HG03196 (cell line): ENCODE measurements around the gene LRRC61.
"Not testable (repeated sequence)": the region's sequence is repeated elsewhere in the genome, so short reads cannot be mapped to it uniquely, and the experiment has no call there.

Experiments
- ATAC-seq: cut with Tn5 transposase; IDR thresholded peaks from one replicate; pipeline ENCODE4 v1.9.1; 2021; ENCODE audit not compliant: unreplicated experiment

Gene LRRC61

DNA sequence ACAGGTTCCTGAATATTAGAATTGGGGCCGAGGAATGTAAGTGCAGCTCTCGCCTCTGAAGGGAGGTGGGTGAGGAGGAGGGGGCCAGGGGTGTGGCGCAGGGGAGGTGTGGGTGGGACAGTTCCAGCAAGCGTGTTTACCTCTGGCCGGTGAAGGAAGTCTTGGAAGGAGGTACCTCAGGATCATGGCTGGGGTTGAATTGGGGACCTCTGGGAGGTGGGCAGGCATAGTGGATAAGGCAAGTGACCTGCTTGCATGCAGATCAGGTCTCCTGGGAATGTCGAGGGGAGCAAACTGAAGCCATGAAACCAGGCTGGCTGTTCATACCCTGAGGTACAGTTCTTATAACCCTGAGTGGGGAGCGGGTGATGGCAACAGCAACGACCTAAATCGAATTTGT is 57.9 kb downstream of the LRRC61 start:
- ATAC-seq = no peak

DNA sequence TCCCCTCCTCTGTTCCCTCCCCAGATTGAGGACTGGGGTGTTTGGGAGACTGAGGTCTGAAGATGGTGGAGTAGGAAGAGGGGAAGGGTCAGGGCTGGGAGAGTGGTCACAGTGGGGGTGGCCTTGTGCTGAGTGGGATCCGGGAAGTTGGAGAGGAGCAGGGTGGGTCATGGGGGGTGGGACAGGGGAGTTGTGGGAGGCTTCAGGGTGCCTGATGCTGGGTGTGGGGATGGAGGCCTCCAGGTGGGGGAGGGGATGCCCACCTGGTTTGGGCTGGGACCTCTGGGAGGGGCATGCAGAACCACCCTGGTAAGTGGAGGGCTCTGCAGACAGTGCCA is 58.6 kb downstream of the LRRC61 start:
- ATAC-seq = no peak

GRCh38 chr7:150382123-150382843 is 59.1 kb downstream of the LRRC61 start:
- no peak for ATAC-seq

GRCh38 chr7:150382844-150383225 is 59.7 kb downstream of the LRRC61 start:
- ATAC-seq = no peak

- no peak for ATAC-seq
Measured at GRCh38 chr7:150383710-150384397, 60.7 kb downstream of the LRRC61 start.

DNA sequence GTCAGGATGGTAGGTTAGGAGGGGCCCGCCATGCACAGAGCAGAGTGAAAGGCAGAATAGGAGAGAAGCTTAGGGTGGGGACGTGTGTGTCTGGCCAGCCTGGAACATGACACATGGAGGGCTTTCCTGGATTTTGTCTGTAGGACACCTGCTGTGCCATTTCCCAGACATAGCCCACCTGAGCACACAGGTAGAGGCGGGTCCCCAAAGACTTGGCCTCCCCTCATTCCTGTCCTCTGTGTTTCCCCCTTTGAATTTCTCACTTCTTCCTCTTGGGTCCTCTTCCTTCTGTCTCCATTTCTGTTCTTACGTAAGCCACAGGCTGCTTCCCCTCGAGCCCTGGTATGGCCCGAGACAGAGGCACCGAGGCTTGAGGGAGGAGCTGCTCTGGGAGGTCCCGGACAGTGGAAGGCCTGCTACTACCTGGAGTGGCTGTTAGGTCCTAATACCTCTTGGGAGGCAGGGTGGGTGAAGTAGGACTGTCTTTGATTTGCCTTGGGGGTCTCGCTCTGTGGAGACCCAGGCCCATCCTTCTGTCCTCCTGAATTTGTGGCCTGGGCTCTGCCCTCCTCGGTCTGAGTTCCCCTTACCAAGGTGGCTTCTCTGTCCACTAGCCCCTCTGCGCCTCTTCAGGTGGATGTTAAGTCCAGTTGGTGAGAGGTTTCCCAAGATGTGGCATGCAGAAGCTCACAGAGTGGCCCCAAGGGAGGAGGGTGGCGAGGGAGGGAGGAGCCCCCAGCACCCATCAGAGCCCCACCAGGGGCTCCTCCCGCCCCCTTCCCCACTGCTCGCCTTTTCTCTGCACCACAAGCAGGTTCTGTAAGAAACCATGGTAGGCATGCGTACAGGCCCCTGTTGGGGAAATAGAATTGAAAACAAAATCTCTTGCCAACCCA is 61.5 kb downstream of the LRRC61 start:
- no peak for ATAC-seq

DNA sequence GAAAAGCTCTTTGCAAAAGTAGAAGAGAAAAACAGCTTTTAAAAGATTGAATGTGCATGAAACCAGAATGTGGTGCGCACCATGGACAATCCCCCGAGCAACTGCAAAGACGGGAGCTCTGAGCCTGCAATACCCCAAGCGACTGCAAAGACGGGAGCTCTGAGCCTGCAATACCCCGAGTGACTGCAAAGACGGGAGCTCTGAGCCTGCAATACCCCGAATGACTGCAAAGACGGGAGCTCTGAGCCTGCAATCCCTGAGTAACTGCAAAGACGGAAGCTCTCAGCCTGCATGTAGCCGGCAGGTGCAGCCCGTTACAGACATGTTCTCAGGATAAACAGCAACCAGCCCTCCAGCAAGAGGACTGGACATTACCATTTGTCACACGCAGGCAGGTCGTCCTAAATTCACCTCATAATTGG is 62.2 kb downstream of the LRRC61 start:
- ATAC-seq = no peak

DNA sequence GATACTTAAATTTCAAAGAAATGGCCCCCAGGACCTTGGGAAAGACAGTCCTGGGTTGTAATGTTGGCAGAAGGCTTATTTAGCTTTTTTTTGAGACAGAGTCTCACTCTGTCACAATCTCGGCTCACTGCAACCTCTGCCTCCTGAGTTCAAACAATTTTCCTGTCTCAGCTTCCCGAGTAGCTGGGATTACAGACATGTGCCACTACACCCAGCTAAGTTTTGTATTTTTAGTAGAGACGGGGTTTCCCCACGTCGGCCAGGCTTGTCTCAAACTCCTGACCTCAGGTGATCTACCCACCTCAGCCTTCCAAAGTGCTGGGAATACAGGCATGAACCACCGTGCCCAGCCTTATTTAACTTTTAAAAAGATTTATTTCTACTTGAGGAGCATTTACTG is 62.7 kb downstream of the LRRC61 start:
- not testable (repeated sequence) for ATAC-seq
